SK-N-SH (cell line): ENCODE results near the gene NWD2. TPM values are rescaled to one million over a fixed set of nuclear protein-coding genes. Genes with fewer than 3 reads are reported as not detected.

Source experiments
- CTCF ChIA-PET: fragments of 300-600, 350-600 bp; formaldehyde crosslinking; extraction: SDS; loops from one replicate; lab custom pipeline; 2021; lab: Yijun Ruan, JAX
- POLR2A ChIA-PET: fragments of 350-600 bp; sonication (Branson Sonifier 250); formaldehyde crosslinking; extraction: SDS; loops from one replicate; lab custom pipeline; 2020; ENCODE audit warnings: antibody characterized with exemption, inconsistent platforms; lab: Yijun Ruan, JAX
- DNase-seq: peaks from one replicate; pipeline ENCODE4 v3.0.0; 2012
- H2AFZ ChIP-seq: fragments of 200-600 bp; sonication (generic); 2 replicates; pipeline ENCODE4 v1.8.1; 2016; ENCODE audit warnings: antibody characterized with exemption, mild to moderate bottlenecking, low read depth
- H3F3A ChIP-seq: fragments of 200-600 bp; sonication (generic); replicated peaks from 2 replicates; pipeline ENCODE3; 2016; ENCODE audit warnings: antibody characterized with exemption, mild to moderate bottlenecking; ENCODE audit not compliant: insufficient read depth
- H3K27ac ChIP-seq, 2 experiments: fragments of 200-500 bp in 1 of 2; fragments of 200-600 bp in 1 of 2; sonication (Bioruptor generic) in 1 of 2; sonication (generic), shearing (Covaris generic) in 1 of 2; 2 replicates each; pipeline versions ENCODE4 v1.5.1 to v1.6.1; 2014 to 2016; ENCODE audit warnings: low read depth in 2 of 2, inconsistent platforms in 1 of 2, low read length in 1 of 2, mild to moderate bottlenecking in 1 of 2, mixed read lengths in 1 of 2
- H3K27me3 ChIP-seq: fragments of 200-600 bp; sonication (generic), shearing (Covaris generic); 2 replicates; pipeline ENCODE4 v1.6.1; 2016; ENCODE audit warnings: mixed run types; ENCODE audit not compliant: insufficient read depth
- H3K36me3 ChIP-seq, 2 experiments: fragments of 200-500 bp in 1 of 2; fragments of 200-600 bp in 1 of 2; sonication (Bioruptor generic) in 1 of 2; sonication (generic) in 1 of 2; replicated peaks in 1 of 2; 2 replicates each; pipeline versions ENCODE3 to v1.5.1; 2014 to 2016; ENCODE audit warnings: low read length in 1 of 2, mild to moderate bottlenecking in 1 of 2; ENCODE audit not compliant: insufficient read depth in 2 of 2, control insufficient read depth in 1 of 2
- H3K4me1 ChIP-seq, 2 experiments: fragments of 200-500 bp in 1 of 2; fragments of 200-600 bp in 1 of 2; sonication (Bioruptor generic) in 1 of 2; sonication (generic), shearing (Covaris generic) in 1 of 2; 2 replicates each; pipeline versions ENCODE4 v1.5.1 to v1.6.1; 2014 to 2016; ENCODE audit warnings: low read depth in 1 of 2, low read length in 1 of 2, mixed run types in 1 of 2; ENCODE audit not compliant: insufficient read depth in 2 of 2, control insufficient read depth in 1 of 2
- H3K4me2 ChIP-seq: fragments of 200-600 bp; sonication (generic), shearing (Covaris generic); 2 replicates; pipeline ENCODE4 v1.6.1; 2017; ENCODE audit warnings: mixed run types
- H3K4me3 ChIP-seq, 2 experiments: fragments of 200-500 bp in 1 of 2; fragments of 200-600 bp in 1 of 2; sonication (Bioruptor generic) in 1 of 2; sonication (generic), shearing (Covaris generic) in 1 of 2; 2 replicates each; pipeline versions ENCODE4 v1.5.1 to v1.8.1; 2014 to 2016; ENCODE audit warnings: low read depth in 2 of 2, inconsistent platforms in 1 of 2, low read length in 1 of 2, mild to moderate bottlenecking in 1 of 2, mixed read lengths in 1 of 2, moderate library complexity in 1 of 2
- H3K79me2 ChIP-seq: fragments of 200-600 bp; sonication (generic); 2 replicates; pipeline ENCODE4 v1.8.1; 2017; ENCODE audit warnings: mild to moderate bottlenecking; ENCODE audit not compliant: insufficient read depth
- H3K9ac ChIP-seq: fragments of 200-600 bp; sonication (generic); 2 replicates; pipeline ENCODE4 v1.6.1; 2017; ENCODE audit warnings: mixed run types
- H3K9me2 ChIP-seq: fragments of 200-600 bp; sonication (generic); 2 replicates; pipeline ENCODE4 v1.6.1; 2017; ENCODE audit warnings: mixed run types
- H3K9me3 ChIP-seq: fragments of 200-600 bp; sonication (generic); 2 replicates; pipeline ENCODE4 v1.6.1; 2017; ENCODE audit warnings: mixed run types, mild to moderate bottlenecking, moderate library complexity
- H4K20me1 ChIP-seq: fragments of 200-600 bp; sonication (generic); 2 replicates; pipeline ENCODE4 v1.6.1; 2017; ENCODE audit warnings: mild to moderate bottlenecking, mixed run types; ENCODE audit not compliant: insufficient read depth
- CHD2 ChIP-seq: fragments of 150-350 bp; IDR thresholded peaks from 2 replicates; pipeline ENCODE4 v1.6.1; 2018; ENCODE audit warnings: low read length; ENCODE audit not compliant: partially characterized antibody
- EP300 ChIP-seq, 2 experiments: IDR thresholded peaks; 2 replicates each; pipeline versions ENCODE4 v1.4.0 to v1.6.1; 2012; ENCODE audit warnings: borderline replicate concordance in 1 of 2, low read depth in 1 of 2, low read length in 1 of 2
- GATA2 ChIP-seq: sonication (generic); formaldehyde crosslinking; IDR thresholded peaks from 2 replicates; pipeline ENCODE4 v1.5.0; 2020; ENCODE audit warnings: mild to moderate bottlenecking, missing genetic modification reagents
- JUND ChIP-seq: IDR thresholded peaks from 2 replicates; pipeline ENCODE4 v1.4.0; 2012
- MEF2A ChIP-seq: IDR thresholded peaks from 2 replicates; pipeline ENCODE4 v1.4.0; 2012; ENCODE audit warnings: low read depth, borderline replicate concordance
- SMC3 ChIP-seq: IDR thresholded peaks from 2 replicates; pipeline ENCODE4 v1.6.1; 2012; ENCODE audit warnings: low read depth, low read length, improper control_type of control experiment
- YY1 ChIP-seq: IDR thresholded peaks from 2 replicates; pipeline ENCODE4 v1.4.0; 2012; ENCODE audit warnings: low read depth, mild to moderate bottlenecking
- WGBS: methylation state at CpG from one replicate; pipeline ENCODE4 v1.1.6; 2017; ENCODE audit warnings: low lambda C conversion rate; 5-methylcytosine and 5-hydroxymethylcytosine counted together
- polyA plus RNA-seq, 3 experiments: library from polyadenylated mRNA; depleted of rRNA; stranded (reverse); fragments of >200 nt; gene quantifications; 2 replicates each; pipeline ENCODE4 v1.2.3, GENCODE V29; 2012
- TF ChIP-seq, protein P1 (sequence below): fragments of 200-600 bp; sonication (generic); IDR thresholded peaks from 2 replicates; pipeline ENCODE4 v1.6.1; 2017; ENCODE audit warnings: antibody characterized with exemption, mild to moderate bottlenecking, moderate library complexity
- TF ChIP-seq, protein P2 (sequence below): IDR thresholded peaks from 2 replicates; pipeline ENCODE4 v1.4.0; 2012; ENCODE audit warnings: low read depth, borderline replicate concordance

NWD2 gene
- polyA plus RNA-seq, 1 of the 3 experiments (the other 2 are of a cell fraction), result not detected

DNA sequence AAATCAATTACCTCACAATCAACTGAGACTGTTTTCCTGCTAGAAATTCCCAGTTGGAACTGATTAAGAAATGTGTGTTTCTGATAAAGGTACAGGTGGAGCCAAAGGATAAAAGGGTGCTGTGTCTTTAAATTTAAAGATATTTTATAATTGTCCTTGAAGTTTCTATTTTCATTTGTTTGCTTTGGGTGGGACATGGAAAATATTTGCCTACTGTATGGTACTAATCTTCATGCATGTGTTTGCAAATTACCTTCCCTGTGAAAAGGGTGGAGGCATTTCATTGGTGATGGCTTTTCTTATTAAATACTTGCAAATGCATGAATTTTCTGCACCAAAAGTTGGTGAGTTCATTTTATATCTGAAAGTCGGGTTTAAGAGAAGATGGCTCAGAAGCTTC, 225.7 kb downstream of the NWD2 start:
- Histone ChIP-seq H3K4me2 (no peak overlapping the region), H3K4me3 (no peak overlapping the region), H3K27ac (no peak overlapping the region), H3K79me2 (no peaks in the 10 kb centered on the region), H2AFZ (no peak overlapping the region), H4K20me1 (no peaks in the 10 kb centered on the region), H3K9ac (no peak overlapping the region), H3K36me3 (no peaks in the 10 kb centered on the region), H3K9me3 (no peaks in the 10 kb centered on the region), H3K9me2 (no peaks in the 10 kb centered on the region), H3K4me1 (no peaks in the 10 kb centered on the region), H3F3A (no peaks in the 10 kb centered on the region), H3K27me3 (no peaks in the 10 kb centered on the region)
- TF ChIP-seq, protein P1, sequence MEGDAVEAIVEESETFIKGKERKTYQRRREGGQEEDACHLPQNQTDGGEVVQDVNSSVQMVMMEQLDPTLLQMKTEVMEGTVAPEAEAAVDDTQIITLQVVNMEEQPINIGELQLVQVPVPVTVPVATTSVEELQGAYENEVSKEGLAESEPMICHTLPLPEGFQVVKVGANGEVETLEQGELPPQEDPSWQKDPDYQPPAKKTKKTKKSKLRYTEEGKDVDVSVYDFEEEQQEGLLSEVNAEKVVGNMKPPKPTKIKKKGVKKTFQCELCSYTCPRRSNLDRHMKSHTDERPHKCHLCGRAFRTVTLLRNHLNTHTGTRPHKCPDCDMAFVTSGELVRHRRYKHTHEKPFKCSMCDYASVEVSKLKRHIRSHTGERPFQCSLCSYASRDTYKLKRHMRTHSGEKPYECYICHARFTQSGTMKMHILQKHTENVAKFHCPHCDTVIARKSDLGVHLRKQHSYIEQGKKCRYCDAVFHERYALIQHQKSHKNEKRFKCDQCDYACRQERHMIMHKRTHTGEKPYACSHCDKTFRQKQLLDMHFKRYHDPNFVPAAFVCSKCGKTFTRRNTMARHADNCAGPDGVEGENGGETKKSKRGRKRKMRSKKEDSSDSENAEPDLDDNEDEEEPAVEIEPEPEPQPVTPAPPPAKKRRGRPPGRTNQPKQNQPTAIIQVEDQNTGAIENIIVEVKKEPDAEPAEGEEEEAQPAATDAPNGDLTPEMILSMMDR, result no peak
- no peak for TF ChIP-seq MEF2A
- TF ChIP-seq, protein P2, sequence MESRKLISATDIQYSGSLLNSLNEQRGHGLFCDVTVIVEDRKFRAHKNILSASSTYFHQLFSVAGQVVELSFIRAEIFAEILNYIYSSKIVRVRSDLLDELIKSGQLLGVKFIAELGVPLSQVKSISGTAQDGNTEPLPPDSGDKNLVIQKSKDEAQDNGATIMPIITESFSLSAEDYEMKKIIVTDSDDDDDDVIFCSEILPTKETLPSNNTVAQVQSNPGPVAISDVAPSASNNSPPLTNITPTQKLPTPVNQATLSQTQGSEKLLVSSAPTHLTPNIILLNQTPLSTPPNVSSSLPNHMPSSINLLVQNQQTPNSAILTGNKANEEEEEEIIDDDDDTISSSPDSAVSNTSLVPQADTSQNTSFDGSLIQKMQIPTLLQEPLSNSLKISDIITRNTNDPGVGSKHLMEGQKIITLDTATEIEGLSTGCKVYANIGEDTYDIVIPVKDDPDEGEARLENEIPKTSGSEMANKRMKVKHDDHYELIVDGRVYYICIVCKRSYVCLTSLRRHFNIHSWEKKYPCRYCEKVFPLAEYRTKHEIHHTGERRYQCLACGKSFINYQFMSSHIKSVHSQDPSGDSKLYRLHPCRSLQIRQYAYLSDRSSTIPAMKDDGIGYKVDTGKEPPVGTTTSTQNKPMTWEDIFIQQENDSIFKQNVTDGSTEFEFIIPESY, result no peak
- TF ChIP-seq JUND, result no peak
- no peak for TF ChIP-seq SMC3
- POLR2A ChIA-PET, result no interaction called here
- WGBS, result 0% methylated on average over 1 of the region's 1 CpG
- DNase-seq, result no peak
- CTCF ChIA-PET, result no interaction called here

DNA sequence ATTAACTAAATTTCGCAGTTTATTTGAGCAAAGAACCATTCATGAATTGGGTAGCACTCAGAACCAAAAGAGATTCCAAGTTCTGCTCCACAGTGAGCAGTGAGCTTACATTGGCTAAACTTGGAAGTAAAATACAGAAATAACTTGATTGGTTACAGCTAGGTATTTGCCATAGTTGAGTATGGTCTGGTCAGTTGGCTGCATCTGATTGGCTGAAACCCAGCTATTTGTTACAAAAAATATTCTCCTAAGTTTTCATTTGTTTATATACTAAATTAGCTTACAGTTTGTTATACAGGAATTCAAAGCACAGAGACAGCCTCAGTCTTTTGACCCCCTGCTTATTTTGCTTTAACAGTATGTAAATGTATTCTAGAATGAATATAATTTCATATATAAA, 226.6 kb downstream of the NWD2 start:
- Histone ChIP-seq H3K9me2 (no peaks in the 10 kb centered on the region), H3K9me3 (no peaks in the 10 kb centered on the region), H3F3A (no peaks in the 10 kb centered on the region), H3K79me2 (no peaks in the 10 kb centered on the region), H3K9ac (no peak overlapping the region), H3K4me1 (no peaks in the 10 kb centered on the region), H4K20me1 (no peaks in the 10 kb centered on the region), H2AFZ (no peak overlapping the region), H3K27me3 (no peaks in the 10 kb centered on the region), H3K4me2 (no peak overlapping the region), H3K36me3 (no peaks in the 10 kb centered on the region), H3K27ac (no peak overlapping the region), H3K4me3 (no peak overlapping the region)
- ChIA-PET POLR2A (no interaction called here), CTCF (no interaction called here)
- TF ChIP-seq CHD2 (no peak), YY1 (no peak), EP300 (IDR thresholded peaks at IDR 0.05; ENCODE audit: borderline replicate concordance in 1 of 2, low read depth in 1 of 2, low read length in 1 of 2) (no peak)
- WGBS, result 0% methylated on average over 1 of the region's 1 CpG
- DNase-seq, result no peak

DNA sequence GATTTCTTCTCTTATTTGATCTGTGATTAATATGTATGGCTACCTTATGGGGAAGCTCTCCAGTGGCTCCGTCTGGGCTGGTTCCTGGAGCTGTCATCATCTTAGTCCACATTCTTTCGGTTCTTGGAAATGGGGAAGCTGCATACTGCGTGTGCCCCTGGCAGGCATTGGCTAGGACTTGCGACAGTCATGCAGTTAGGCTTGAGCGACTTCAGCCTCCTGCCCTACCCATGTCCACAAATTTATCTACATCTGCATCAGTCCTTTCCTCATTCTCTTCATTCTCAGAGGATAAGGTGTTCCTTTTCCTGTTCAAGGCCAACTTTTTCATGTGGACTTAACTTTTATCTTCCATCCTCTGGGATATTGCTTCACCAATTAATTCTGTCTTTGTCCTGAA, 227.4 kb downstream of the NWD2 start:
- no peak overlapping the region for H2AFZ ChIP-seq
- no peaks in the 10 kb centered on the region for H4K20me1 ChIP-seq
- POLR2A ChIA-PET, result no interaction called here
- no peak overlapping the region for H3K9ac ChIP-seq
- no peak for TF ChIP-seq GATA2
- TF ChIP-seq, all 33 proteins: peak for 0
- 2% methylated on average over 5 of the region's 5 CpGs for WGBS
- Histone ChIP-seq H3F3A (no peaks in the 10 kb centered on the region), H3K36me3 (no peaks in the 10 kb centered on the region), H3K27me3 (no peaks in the 10 kb centered on the region), H3K4me2 (no peak overlapping the region), H3K9me3 (no peaks in the 10 kb centered on the region), H3K4me3 (no peak overlapping the region), H3K4me1 (no peaks in the 10 kb centered on the region), H3K27ac (no peak overlapping the region), H3K79me2 (no peaks in the 10 kb centered on the region), H3K9me2 (no peaks in the 10 kb centered on the region)
- CTCF ChIA-PET, result no interaction called here
- DNase-seq, result no peak
